ENCODE results near the gene GCNT1. TPM values are rescaled to one million over a fixed set of nuclear protein-coding genes. Genes with fewer than 3 reads are reported as not detected.

The GCNT1 gene
- total and polyA plus RNA-seq, 2 donors from 2014 or later, result 0.88 to 8.3 TPM

DNA sequence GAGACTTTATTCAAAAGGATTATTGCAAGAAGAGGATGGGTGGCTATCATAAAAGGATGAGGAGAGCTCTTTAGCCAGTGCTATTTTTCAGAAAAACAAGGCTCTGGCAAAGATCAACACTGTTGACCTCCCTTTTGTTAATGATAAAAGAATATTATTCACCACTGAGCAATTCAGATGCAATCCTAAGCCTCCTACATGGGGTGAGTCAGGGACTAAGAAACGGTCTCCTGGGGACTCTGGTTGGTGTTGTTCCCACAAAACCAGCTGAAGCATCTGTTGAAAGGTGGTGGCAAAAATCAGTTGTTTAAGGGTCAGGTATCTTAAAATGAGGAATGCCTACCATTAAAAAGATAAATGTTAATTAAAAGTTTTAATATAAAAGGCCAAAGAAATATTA is 7.7 kb upstream of the GCNT1 start:
- Histone ChIP-seq H3K4me3 (ENCODE audit: low read length in 3 of 3) (no peak overlapping the region), H3K36me3 (ENCODE audit: control insufficient read depth in 2 of 3, insufficient read depth in 3 of 3, low read length in 3 of 3) (no peaks in the 10 kb centered on the region), H3K27ac (ENCODE audit: low read depth in 2 of 2, low read length in 2 of 2) (no peak overlapping the region), H3K27me3 (ENCODE audit: control insufficient read depth, insufficient read depth, low read length) (no peaks in the 10 kb centered on the region), H3K9me3 (ENCODE audit: control insufficient read depth in 2 of 3, insufficient read depth in 1 of 3, low read length in 3 of 3) (no peaks in the 10 kb centered on the region), H3K4me1 (ENCODE audit: control insufficient read depth in 2 of 3, insufficient read depth in 2 of 3, low read depth in 1 of 3, low read length in 3 of 3) (no peaks in the 10 kb centered on the region), H3K9ac (ENCODE audit: low read length in 3 of 3) (no peak overlapping the region)
- FAIRE-seq (no peak), DNase-seq (no peak)
- intact Hi-C loops (cut with DNase I), result no loop called here
- TF ChIP-seq, protein P1, sequence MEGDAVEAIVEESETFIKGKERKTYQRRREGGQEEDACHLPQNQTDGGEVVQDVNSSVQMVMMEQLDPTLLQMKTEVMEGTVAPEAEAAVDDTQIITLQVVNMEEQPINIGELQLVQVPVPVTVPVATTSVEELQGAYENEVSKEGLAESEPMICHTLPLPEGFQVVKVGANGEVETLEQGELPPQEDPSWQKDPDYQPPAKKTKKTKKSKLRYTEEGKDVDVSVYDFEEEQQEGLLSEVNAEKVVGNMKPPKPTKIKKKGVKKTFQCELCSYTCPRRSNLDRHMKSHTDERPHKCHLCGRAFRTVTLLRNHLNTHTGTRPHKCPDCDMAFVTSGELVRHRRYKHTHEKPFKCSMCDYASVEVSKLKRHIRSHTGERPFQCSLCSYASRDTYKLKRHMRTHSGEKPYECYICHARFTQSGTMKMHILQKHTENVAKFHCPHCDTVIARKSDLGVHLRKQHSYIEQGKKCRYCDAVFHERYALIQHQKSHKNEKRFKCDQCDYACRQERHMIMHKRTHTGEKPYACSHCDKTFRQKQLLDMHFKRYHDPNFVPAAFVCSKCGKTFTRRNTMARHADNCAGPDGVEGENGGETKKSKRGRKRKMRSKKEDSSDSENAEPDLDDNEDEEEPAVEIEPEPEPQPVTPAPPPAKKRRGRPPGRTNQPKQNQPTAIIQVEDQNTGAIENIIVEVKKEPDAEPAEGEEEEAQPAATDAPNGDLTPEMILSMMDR (IDR thresholded peaks at IDR 0.05; ENCODE audit: borderline replicate concordance, extremely low read depth, insufficient read depth), result no peak

DNA sequence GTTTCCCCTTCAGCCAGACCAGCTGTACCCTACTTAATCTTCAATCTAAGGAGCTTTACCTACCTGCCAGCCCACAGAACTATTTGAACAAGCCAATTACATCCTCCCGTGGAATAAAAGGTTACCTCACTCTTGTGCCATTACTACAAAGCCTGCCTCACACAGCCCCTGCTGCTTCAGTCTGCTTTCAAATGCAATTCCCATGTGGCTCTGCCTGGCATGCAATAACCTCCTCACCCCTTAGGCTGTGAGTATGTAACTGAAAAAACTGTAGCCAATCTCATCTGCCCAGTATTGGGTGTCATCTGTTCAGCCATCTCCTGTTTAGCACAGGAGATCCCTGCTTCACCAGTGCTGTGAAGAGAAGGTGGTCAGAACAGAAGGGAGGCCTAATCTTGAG is 6.1 kb upstream of the GCNT1 start:
- Histone ChIP-seq H3K27me3 (ENCODE audit: control insufficient read depth, insufficient read depth, low read length) (no peaks in the 10 kb centered on the region), H3K36me3 (ENCODE audit: control insufficient read depth in 2 of 3, insufficient read depth in 3 of 3, low read length in 3 of 3) (no peaks in the 10 kb centered on the region), H3K4me3 (ENCODE audit: low read length in 3 of 3) (no peak overlapping the region), H3K9me3 (ENCODE audit: control insufficient read depth in 2 of 3, insufficient read depth in 1 of 3, low read length in 3 of 3) (no peaks in the 10 kb centered on the region), H3K27ac (ENCODE audit: low read depth in 2 of 2, low read length in 2 of 2) (no peak overlapping the region), H3K4me1 (ENCODE audit: control insufficient read depth in 2 of 3, insufficient read depth in 2 of 3, low read depth in 1 of 3, low read length in 3 of 3) (peaks cover 0 to 2% (median 0%) of the 10 kb centered on the region in 3 donors), H3K9ac (ENCODE audit: low read length in 3 of 3) (no peak overlapping the region)
- intact Hi-C loops (cut with DNase I), result no loop called here
- FAIRE-seq (no peak), DNase-seq (no peak)
- TF ChIP-seq, protein P1 (IDR thresholded peaks at IDR 0.05; ENCODE audit: borderline replicate concordance, extremely low read depth, insufficient read depth), result no peak

DNA sequence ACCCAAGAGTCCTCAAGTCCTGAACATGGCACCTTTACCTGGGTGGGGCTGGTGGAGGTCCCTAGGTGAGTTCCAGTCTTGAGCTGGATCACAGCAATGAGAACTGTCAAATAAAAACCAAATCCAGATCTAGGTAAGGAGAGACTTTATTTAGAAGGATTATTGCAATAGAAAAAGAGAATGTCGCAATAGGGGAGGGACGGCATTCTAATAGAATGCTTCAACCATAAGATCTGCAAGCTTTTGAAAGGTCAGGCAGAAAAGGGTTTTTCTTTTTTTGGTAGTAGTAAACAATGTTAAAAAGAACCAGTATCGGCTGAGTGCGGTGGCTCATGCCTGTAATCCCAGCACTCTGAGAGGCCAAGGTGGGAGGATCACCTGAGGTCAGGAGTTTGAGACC is 5.2 kb upstream of the GCNT1 start:
- no peak for FAIRE-seq
- intact Hi-C loops (cut with DNase I), result no loop called here
- H3K4me1 ChIP-seq (ENCODE audit: control insufficient read depth in 2 of 3, insufficient read depth in 2 of 3, low read depth in 1 of 3, low read length in 3 of 3), result peaks cover 0 to 2% (median 0%) of the 10 kb centered on the region in 3 donors
- H3K9me3 ChIP-seq (ENCODE audit: control insufficient read depth in 2 of 3, insufficient read depth in 1 of 3, low read length in 3 of 3), result no peaks in the 10 kb centered on the region
- no peaks in the 10 kb centered on the region for H3K36me3 ChIP-seq (ENCODE audit: control insufficient read depth in 2 of 3, insufficient read depth in 3 of 3, low read length in 3 of 3)
- no peaks in the 10 kb centered on the region for H3K27me3 ChIP-seq (ENCODE audit: control insufficient read depth, insufficient read depth, low read length)
- H3K27ac ChIP-seq (ENCODE audit: low read depth in 2 of 2, low read length in 2 of 2), result no peak overlapping the region
- DNase-seq, result no peak
- H3K9ac ChIP-seq (ENCODE audit: low read length in 3 of 3), result no peak overlapping the region
- no peak overlapping the region for H3K4me3 ChIP-seq (ENCODE audit: low read length in 3 of 3)
- TF ChIP-seq, protein P1 (IDR thresholded peaks at IDR 0.05; ENCODE audit: borderline replicate concordance, extremely low read depth, insufficient read depth), result no peak

DNA sequence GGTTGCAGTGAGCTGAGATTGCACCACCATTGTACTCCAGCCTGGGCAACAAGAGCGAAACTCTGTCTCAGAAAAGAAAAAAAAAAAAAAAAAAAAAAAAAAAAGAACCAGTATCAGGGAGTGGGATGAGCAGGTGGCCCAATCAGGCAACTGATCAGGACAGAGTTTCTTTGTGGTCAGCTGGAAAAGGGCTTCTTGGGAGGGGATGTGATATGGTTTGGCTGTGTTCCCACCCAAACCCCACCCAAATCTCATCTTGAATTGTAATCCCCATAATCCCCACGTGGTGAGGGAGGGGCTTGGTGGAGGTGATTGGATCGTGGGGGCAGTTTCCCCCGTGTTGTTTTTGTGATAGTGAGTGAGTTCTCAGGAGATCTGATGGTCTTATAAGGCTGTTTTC is 4.7 kb upstream of the GCNT1 start:
- Histone ChIP-seq H3K27me3 (ENCODE audit: control insufficient read depth, insufficient read depth, low read length) (no peaks in the 10 kb centered on the region), H3K36me3 (ENCODE audit: control insufficient read depth in 2 of 3, insufficient read depth in 3 of 3, low read length in 3 of 3) (no peaks in the 10 kb centered on the region), H3K27ac (ENCODE audit: low read depth in 2 of 2, low read length in 2 of 2) (no peak overlapping the region), H3K4me3 (ENCODE audit: low read length in 3 of 3) (no peak overlapping the region), H3K4me1 (ENCODE audit: control insufficient read depth in 2 of 3, insufficient read depth in 2 of 3, low read depth in 1 of 3, low read length in 3 of 3) (peaks cover 0 to 2% (median 0%) of the 10 kb centered on the region in 3 donors), H3K9me3 (ENCODE audit: control insufficient read depth in 2 of 3, insufficient read depth in 1 of 3, low read length in 3 of 3) (no peaks in the 10 kb centered on the region), H3K9ac (ENCODE audit: low read length in 3 of 3) (no peak overlapping the region)
- no peak for DNase-seq
- TF ChIP-seq, protein P1 (IDR thresholded peaks at IDR 0.05; ENCODE audit: borderline replicate concordance, extremely low read depth, insufficient read depth), result no peak
- no peak for FAIRE-seq
- intact Hi-C loops (cut with DNase I), result no loop called here

All from kidney (tissue), 14 donors.